Fibroblast of pulmonary artery (primary cell): ENCODE results near the gene RCAN2.

Source experiments
- DNase-seq: peaks from one replicate; pipeline ENCODE4 v3.0.0-alpha.2; 2010; ENCODE audit warnings: low read depth
- H3K4me3 ChIP-seq: replicated peaks from 2 replicates; pipeline ENCODE4 v1.5.1; 2011; ENCODE audit warnings: low read depth, mild to moderate bottlenecking, control low read depth, low read length, moderate library complexity
- CTCF ChIP-seq: IDR thresholded peaks from 2 replicates; pipeline ENCODE4 v1.5.1; 2011; ENCODE audit warnings: mild to moderate bottlenecking, control low read depth, low read length, inconsistent platforms; ENCODE audit errors: missing control alignments

The RCAN2 gene

DNA sequence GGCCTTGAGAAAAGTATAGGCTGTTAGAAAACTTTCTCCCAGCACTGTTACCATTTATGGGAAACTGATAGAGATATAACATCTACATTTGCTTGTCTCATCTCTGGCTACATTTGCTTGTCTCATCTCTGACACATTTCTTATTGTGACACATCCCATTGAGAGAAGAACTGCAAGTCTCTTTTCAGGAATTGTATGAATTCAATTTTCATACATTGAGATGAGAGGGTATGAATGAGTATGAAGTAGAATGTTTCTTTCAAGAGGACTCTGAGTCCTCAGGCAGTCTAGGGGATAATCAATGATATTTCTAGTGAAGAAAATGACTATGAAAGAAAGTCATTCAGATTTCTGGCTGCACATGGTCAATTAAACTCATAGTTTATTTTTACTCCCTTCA lies 282.9 kb downstream of the RCAN2 start:
- TF ChIP-seq CTCF: no peak
- no peak for DNase-seq
- H3K4me3 ChIP-seq: no peak overlapping the region

DNA sequence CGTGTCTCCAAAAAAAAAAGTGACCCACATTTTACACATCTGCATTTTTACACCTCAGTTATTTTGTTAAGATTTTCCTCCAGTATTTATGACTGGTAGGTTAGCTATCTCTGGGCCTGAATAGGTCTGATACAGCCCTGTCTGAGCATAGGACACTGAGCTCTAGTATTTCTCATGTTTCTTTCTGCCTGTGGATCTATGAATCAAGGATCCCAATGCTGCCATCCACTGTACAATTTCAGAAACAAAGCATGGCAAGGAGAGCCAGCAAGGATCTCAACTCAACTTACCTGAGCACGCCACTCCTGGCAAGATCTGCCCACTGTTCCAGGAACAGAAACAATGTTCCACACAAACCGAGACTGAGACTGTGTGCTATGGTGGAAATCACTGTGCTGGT lies 284.1 kb downstream of the RCAN2 start:
- no peak for TF ChIP-seq CTCF
- no peak overlapping the region for H3K4me3 ChIP-seq
- DNase-seq: no peak

GRCh38 chr6:46204880-46205650 lies 286.2 kb downstream of the RCAN2 start:
- no peak for DNase-seq
- TF ChIP-seq CTCF: no peak
- no peak overlapping the region for H3K4me3 ChIP-seq

DNA sequence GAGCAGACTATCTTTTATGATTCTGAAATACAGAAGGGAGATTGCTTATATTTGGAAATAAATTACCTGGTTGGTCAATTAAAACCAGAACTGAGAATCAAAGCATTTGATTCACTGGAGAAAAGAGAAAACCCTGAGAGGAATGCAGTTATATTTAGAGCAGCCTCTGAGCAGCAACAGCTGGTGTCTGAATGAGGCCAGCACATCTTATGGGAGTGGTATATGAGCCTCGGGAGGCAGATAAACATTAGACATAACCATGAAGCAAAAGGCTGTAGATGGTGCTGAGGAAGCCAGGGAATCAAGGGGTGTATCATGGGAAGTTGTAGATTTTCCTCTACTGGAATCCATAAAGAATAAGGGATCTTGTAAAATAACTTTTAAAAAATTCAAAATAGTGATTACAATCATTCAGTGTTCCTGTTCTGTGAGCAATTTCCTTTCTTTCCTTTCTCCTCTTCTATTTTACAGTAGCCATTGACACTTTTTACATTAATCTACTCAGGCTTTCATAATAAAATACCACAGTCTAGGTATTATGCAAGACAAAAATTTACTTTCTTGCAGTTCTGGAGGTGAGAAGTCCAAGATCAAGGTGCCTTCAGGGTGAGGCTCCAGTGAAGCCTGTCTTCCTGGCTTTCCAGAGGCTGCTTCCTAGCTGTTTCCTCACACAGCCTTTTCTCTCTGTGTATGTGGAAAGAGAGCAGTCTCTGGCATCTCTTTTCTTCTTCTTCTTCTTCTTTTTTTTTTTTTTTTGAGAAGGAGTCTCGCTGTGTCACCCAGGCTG lies 287.7 kb downstream of the RCAN2 start:
- no peak for TF ChIP-seq CTCF
- H3K4me3 ChIP-seq: no peak overlapping the region
- peak; percentile 11 for DNase-seq

- DNase-seq: no peak
- TF ChIP-seq CTCF: no peak
- no peak overlapping the region for H3K4me3 ChIP-seq
Measured at GRCh38 chr6:46201702-46202101, 289.5 kb downstream of the RCAN2 start.

DNA sequence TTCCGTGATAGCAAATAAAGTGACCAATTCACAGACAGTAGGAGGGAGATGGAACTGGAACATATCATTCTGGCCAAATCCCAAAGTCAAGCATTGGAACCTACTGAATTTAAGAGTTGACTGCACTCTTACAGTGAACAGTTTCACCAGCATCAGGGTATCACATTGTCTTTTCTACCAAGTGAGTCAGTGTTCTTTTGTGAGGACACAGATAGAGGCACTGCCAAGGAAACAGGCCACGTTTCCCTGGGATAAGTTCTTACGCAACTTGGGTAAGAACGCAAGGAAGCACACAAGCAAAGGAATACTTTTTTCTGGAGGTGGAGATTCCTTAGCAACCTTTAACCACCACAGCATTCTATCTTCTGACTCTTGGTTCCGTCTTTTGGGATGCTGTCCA lies 291.9 kb downstream of the RCAN2 start:
- no peak for TF ChIP-seq CTCF
- peak; percentile 84 for DNase-seq

GRCh38 chr6:46191961-46192360 lies 299.3 kb downstream of the RCAN2 start:
- DNase-seq: peak; percentile 39
- no peak overlapping the region for H3K4me3 ChIP-seq
- no peak for TF ChIP-seq CTCF

More for the DNA sequence above, 291.9 kb downstream of the RCAN2 start:
- H3K4me3 ChIP-seq: no peak overlapping the region
